HG02642 (cell line): ENCODE data around the gene BUB1B.

ENCODE experiments used
- ATAC-seq: cut with Tn5 transposase; IDR thresholded peaks from one replicate; pipeline ENCODE4 v1.9.1; 2021; ENCODE audit warnings: mild to moderate bottlenecking; ENCODE audit not compliant: unreplicated experiment, poor library complexity

BUB1B gene

DNA sequence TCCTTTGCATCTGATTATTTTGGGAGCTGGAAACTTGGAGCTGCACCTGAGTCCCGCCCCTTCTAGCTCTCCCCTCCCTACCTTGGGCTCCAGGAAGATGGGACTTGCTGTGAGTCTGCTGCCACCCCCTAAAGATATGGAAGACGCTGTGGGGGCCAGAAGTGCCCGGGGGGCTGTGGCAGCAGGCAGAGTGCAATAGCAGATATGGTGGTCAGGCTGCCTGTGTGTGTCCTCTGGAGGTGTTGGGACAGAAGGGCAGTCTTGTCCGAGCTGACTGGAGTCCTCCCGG, 78.5 kb downstream of the BUB1B start:
- no peak for ATAC-seq

DNA sequence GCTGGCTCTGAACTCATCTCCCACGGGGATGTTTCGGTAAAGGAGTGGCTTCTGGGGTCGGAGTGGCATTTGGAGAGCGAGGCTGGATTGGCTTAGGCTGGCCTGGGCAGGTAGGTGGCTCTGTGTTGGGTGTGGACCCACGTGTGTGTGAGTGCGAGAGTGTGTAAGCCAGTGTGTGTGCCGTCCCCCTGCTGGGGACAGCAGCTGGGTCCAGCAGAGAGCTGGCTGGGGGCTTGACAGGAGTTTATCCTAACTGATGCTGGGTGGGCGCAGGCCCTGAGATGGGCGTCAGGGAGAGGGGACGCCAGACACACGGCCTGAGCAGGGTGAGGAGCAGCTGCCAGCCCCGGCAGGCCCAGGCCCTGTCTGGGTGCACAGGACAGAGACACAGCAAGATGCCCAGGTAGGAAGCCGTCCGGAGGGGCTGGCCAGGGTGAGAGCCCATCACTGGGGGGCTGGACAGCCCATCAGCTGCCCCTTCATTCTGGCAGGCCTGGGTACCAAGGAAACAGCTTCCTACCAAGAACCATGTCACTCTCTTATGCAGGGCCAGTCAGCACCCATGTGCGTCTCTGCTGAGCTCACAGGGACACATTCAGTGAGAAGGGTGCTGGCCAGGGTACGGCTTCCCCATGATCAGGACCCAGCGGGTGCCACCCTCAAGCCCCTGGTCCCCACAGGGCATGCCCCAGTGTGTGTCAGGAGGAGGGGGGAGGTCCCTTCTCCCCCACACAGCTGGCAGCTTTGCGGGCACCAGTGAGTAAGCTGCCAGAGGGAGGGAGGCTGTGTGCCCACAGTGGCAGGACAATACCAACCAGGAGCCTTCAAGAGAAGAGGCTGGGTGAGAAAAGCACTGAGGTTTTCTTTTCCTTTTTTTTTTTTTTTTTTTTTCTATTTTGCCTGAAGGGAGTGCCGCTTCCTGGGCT, 79.1 kb downstream of the BUB1B start:
- ATAC-seq, result no peak

DNA sequence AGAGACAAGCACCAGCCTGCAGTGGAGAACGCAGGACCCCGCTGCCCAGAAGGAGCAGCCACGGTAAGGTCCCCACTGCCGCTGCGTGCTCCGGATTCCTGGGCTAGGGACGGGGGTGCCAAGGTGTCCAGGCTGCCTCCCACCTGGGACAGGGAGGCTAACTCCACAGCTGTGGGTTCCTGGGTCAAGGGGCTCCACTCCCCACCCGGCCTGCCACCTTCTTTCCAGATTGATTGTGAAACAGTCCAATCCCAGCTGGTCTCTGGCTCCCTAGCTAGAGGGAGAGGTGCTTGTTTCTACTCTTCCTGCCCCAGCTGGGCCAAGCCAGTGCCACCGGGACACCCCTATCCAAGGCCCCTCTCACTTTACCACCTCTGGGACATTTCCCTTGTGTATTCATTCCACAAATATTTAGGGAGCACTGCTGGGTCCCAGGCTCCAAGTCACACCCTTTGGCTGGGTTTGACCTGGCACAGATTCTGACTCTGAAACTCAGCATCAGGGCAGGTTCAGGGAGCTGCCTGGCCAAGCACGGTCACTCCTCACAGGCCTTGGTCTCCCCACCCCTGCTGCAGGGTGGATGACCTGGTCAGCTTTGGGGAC, 79.9 kb downstream of the BUB1B start:
- no peak for ATAC-seq

DNA sequence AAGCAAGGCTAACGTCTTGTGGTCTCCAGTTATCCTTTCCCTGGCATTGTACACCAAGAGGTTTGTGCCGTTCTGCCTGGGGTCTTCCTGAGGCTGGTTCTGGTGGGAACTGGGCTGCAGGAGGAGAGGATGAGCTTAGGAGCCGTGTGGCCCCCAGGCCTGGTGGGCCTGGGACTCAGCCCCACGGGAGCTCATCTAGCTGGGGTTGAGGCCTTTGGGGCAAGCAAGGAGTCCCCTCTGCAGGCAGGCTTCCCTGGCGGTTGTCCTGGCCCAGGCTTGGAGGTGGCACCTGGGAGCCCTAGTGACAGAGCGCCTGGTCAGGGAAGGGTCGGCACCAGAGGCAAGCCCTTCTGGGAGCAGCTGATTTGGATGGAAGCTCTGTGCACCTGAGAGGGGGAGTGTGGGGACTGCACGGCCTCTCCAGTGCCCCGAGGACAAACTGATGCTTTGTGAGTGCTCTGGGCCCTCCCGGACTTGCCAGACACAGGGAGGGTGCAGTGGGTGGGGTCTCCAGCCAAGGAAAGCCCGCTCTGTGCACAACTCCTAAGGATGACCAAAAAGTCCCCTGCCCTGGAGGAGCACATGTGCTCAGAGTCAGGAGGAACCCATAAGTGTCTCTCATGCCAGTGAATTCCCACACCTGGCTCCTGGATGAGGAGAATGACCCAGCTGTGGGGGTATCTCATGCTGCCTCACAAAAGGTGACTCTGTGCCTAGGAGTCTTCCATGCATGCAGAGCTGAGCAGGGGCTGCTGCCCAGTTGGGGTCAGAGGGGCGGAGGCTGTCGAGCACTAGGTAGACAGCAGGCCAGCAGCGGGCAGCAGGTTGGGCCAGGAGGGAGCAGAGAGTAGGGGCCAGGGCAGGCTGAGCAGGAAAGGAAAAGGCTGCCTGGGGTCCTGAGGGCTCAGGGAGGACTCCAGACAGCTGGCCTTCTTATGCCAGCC, 80.7 kb downstream of the BUB1B start:
- no peak for ATAC-seq

DNA sequence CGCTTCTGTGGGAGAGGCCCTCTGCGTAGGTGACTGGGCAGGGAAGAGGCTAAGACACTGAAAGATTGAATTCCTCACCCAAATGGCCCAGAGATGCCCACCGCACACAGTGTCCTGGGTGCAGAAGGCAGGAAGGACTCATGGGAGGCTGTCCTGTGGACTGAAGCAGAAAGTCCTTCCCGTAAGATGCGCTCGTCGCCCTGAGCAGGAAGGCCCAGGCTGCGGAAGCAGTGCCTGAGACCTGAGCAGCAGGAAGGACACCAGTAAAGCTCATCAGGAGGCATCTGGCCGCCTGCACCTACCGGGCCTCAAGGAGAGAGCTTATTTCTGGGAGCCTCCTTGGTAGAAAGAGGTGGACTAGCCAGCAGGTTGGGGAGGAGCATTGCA, 81.3 kb downstream of the BUB1B start:
- ATAC-seq, result no peak

DNA sequence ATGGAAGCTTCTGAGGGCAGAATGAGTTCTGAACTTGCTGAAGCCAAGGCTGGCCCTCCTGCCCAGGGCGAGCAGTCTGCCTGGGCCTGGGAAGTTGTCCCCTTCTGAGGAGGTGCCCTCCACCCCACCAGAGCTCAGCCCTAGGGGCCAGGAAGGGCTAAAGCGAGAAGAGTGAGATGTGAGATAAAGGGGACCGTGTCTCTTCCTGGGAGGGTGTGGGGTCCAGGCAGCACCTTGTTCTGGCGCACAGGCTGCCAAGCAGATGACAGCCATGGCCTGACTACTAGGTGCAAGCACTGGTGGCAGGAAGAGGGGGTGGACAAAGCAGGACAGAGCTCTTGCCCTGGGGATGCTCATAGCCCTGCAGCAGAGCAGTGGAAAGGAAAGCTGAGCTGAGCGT, 81.7 kb downstream of the BUB1B start:
- no peak for ATAC-seq

DNA sequence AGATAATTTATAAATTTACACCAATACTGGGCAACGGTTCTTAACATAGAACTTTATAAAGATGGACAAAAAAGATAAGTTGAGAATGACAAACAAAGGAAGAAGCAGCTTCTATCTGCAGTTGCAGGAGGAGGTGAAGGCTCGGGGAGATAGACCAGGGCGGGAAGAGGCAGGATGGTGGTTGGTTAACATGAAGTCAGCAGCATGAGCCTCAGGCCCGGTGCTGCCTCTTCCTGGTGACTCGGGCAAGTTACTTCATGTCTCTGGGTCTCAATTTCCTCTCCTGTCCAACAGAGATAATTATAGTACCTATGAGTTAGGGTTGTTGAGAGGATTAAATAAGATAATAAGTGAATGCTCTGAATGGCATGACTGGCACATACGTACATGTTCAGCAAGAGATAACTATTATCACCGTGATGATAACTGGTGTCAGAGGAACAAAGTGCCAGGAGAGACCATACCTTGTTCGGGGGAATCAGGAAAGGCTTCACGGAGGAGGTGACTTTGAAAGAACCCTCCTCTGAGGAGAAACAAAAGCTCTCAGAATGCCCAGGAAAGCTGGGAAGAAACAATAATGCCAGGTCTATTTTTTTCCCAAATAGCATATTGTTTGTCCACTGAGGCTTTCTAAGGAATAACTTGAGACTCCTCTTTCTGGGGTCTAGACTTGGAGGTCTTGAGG, 82.4 kb downstream of the BUB1B start:
- ATAC-seq, result no peak

DNA sequence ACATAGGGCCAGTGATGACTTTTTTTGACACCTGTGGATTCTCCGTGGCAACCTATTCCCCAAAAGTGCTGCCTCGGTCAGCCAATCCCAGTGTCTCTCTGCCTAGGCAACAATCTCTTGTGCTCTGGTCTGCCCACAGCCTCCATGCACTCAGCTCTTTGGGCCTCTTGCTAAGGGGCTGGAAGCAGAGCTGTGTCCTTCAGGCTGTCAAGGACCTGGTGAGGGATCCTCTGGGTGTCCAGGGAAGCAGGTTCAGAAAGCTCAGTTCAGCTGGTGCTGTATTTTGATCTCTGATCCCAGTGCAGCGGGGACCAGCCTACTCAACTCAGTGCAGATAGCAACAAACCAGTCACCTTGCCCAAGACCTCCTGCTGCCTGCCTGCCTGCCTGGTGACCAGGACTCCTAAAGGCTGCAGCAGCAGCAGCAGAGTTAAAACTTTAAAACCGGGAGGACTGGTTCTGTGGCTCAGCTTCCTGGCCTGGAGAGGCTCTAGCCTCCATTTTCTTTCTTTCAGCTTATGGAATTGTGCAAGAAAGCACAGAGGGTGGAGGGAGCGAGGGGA, 84.2 kb downstream of the BUB1B start:
- no peak for ATAC-seq

DNA sequence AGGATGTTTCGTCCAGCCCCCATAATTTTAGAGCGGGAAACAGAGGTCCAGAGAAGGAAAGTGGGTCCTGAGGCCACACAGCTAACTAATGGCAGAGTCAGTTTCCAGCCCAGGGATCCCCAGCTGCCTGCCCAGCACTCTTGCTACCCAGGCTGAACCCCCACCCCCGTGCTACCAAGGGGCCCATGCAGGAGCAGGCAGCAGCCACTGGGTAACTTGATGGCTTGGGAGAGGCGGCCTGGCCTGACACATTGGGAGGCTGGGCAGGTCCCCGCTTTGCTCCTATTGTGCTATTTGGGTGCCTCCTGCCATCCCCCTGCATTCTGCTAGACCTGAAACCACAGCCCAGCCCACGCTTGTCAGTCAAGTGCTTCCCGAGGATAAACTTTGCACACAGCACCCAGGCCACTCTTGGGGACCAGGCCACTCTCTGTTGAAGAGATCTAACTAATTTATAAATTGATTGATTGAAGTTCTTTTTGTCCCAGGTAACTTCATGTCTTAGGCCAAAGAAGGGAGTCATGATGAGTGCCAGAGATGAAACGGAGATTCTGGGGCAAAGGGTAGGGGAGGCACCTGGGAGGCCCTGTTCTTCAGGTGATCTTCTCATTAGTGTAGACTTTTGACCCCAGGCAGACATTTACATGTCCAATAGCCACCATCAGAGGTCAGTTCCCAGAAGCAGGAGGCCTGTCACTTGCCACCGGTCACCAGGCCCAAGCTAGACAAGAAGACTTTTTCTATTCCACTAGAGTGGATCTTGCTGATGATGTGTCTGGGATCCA, 85.0 kb downstream of the BUB1B start:
- ATAC-seq, result no peak

DNA sequence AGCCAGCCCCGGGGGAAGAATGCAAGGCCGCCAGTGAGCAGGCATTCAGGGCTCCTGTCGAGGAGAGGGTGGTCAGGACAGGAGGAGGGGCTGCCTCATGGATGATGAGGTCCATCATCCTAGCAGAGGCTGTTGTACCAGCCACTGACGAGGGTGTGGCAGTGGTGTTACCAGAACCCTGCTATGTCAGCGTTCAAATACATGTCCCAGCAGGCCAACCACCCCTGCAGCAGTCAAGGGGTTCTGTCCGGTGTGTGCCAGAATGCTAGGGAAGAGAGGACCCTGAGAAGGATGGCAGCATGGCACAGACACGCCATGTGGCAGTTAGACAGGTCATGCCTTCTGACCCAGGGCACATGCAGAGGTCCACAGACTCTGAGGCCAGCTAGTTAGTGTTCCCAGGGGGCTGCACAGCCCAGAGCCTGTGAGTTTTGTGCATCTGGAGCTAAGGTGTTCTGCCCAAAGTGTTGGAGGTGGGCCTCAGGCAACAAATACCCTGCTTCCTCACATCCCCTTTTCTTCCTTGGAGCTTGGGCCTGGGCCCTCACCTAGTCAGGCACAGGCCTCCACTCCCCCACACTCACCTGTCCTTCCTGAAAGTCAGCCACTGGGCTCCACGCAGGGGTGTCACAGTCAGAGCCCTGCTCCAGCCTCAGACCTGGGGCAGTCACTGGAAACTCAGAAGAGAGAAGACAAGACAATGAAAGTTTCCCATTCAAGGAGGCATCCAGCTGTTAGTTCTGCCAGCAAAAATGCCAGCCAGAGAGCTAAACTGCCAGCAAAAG, 85.8 kb downstream of the BUB1B start:
- no peak for ATAC-seq

DNA sequence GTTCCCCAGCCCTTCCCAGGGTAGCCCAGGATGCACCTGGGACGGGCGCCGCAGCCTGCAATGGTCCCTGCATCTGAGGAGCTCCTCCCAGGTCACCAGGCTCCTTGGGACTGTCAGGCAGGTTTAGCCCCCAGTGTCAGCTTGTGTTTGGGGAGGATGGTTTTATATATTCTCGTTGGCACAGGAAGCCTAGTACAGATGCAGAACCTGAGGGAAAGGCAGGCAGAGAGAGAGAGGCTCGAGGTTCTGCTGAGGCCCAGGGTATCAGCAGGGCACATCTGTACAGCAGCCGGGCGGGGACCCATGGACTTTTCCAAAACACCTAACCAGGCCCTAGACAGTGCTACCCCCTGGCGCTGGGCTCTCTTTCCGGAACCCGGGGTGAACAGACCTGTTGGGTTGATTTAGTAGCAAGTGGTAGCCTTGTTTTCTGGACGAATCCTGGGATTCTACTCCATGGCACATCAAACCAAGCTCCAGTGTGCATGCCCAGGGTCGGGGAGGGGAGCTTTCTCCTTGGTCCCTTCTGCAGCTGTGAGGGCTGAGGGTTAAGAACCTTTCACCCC, 86.6 kb downstream of the BUB1B start:
- no peak for ATAC-seq

DNA sequence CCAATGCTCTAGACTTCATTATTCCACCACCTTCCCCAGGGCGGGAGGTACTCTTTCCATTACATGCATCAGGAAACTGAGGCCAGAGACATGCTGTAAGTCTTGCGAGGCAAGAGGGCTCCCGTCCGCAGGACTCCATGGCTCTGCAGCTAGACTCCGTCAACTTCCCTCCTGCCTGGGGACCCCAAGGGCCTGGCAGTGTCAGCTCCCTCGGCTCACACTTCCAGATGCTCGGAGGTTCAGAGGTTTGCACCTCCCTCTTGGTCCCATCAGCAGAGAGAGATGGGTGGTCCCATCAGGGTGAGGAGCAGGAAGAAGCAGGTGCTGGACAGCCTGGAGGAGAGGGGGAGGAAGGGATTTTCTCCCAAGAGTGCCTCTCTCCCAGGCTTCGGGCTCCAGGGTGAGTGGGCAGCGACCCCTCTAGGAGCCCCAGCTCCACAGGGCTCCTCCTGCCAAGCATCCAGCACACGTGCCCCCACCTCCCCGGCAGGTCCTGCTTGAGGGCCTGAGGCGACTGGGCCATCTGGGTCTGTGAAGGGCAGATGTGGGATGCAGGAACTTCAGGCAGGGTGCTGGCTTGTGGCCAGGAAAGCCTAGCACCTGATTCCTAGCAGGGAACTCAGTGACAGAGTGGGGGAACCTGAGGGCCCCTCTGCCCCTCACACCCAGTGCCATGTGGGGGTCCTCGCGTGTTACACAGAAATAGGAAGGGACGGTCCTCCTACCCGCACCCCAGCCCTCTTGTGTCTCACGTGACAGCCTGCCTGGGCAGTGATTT, 87.3 kb downstream of the BUB1B start:
- no peak for ATAC-seq

DNA sequence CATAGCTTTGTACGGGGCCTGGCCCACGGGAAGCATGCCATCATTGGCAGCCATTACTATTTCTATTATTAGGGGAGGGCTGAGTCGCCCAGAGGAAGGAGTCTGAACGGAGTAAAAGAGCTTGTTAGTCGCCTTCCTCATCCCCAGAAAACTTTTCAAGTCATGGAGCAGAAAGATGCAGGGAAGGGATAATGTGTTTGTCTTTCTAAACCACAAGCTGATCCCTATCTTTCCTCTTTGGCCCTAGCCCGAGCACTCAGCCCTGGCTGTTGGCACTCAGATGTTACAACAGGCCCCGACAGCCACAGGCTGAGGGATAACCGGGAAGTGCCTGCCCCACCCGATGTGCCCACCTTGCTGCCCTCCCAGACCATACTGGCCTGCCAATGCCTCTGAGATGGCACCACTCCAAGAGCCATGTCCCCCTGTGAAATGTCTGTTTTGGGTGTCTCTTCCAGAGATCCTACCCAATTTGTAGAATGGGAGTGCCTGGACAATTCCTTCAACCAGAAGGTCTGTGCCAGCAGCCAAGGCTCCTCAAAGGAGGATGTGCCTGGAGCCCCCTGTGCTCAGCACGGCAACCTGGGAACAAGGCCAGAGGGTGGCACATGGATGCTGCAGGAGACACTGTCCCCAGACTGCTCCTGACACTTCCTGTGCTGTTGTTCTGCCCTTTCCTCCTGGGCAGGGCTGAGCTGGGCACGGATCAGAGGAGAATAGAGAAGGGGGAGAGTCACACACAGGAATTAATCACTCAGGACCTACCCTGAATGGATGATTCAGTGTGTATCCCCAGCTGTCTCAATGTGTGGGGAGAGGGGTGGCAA, 88.8 kb downstream of the BUB1B start:
- no peak for ATAC-seq

DNA sequence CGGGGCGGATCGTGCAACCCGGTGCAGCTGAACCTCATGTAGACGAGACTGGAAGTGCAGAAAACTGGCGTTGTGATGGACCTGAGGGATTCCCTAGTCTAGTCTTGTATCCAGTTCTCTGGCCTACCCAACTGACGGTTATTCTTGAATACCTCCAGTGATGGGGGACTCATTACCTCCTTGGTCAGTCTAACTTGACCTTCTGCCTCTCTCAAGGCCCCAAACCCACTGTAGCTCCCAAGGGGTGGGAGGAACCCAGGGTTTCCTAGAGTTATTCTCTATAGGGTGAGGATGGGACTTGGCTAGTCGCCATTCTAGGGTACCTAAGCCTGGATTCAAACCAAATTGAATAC, 89.4 kb downstream of the BUB1B start:
- ATAC-seq, result no peak

DNA sequence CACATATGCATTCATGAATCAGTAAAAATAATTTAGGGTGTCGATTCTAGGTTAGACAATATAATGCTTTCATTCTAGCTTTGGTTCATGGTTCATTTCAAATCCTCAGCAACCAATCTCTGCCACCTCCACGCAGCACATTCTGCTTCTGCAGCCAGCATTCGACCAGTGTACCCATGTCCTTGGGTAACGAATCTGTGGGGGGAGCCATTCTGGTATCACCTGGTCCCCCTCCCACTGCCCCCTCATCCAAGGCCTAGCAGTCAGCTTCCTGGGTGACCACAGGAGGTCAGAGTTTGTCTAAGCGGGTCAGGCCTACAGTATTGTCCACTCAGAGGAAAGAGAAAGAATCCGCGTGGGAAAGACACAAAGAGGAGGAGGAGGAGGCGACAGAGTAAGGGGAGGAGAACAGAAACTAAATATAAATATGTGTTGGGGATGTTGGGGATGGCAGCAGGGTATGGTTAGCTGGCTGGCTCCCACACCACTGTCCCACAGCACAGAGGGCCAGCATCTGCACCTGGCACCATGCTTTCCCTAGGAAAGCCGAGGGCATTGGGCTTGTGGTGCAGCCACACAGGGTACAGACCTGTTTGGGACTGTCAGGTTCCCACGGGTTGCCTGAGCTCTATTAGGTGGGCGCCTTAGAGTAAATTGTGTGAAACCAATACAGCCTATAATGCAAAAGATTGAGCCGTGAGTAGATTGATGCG, 90.1 kb downstream of the BUB1B start:
- ATAC-seq, result no peak

DNA sequence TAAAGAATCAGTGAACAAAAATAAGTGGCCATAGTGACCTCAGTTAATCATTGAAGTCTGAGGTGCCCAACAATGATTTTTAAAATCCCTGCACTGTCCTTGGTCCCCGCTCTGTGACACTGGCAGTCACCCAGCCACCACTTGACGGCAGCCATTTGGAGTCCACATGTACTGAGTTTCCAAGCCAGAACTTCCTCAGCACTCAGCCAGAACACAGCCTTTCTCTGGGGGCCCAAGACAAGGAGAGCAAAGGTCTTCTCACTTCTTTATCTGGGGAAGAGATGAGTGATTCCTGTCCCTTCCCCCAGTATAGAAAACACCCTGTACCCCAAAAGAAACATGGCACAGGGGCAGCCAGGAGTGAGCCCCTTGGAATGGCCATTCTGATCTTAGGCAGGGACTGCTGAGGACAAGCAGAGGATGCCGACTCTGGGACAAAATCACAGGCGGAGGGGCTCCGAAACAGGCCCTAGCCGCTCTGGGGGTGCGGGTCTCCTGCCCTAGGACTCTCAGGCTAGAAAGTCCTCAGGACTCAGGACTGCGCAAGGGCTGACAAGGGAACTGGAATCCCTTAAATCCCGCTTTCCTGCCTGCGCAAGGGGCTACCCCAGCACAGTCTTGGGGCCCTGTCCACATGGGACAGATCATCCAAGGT, 90.7 kb downstream of the BUB1B start:
- no peak for ATAC-seq
